ENCODE data around the gene MSANTD7. TPM values are rescaled to one million over a fixed set of nuclear protein-coding genes. Genes with fewer than 3 reads are reported as not detected.

The MSANTD7 gene
- total and polyA plus RNA-seq, 2 donors (not counting 1 experiment from before 2014, with no cell fraction given): 6.8 to 15.2 TPM

GRCh38 chr10:14879124-14879927 is 41.2 kb downstream of the MSANTD7 start:
- peak overlapping the region; percentile 99 for H2AFZ ChIP-seq (ENCODE audit: insufficient read depth, low read depth, low read length, poor library complexity, severe bottlenecking)

More at GRCh38 chr10:14879124-14879927, 41.2 kb downstream of the MSANTD7 start:
- H3K27ac ChIP-seq (ENCODE audit: low read length in 2 of 2): peak overlapping the region in 1 of 2 donors; percentile 80
- H3K4me3 Mint-ChIP-seq: peak overlapping the region; percentile 96
- TF ChIP-seq CTCF (IDR thresholded peaks at IDR 0.05): no peak
- TF ChIP-seq EZH2 (IDR thresholded peaks at IDR 0.05; ENCODE audit: borderline replicate concordance, insufficient read depth, low read depth, low read length, poor library complexity, severe bottlenecking): no peak
- peaks cover 0 to 6% (median 0%) of the 10 kb centered on the region in 4 experiments for H3K27me3 ChIP-seq (replicated peaks in 1 of 4; ENCODE audit: control extremely low read depth in 1 of 4, control insufficient read depth in 3 of 4, insufficient read depth in 4 of 4, low read length in 3 of 4)
- no peaks in the 10 kb centered on the region for H3K9me3 Mint-ChIP-seq (ENCODE audit: insufficient read depth)
- DNase-seq (no peak), ATAC-seq (ENCODE audit: low read depth) (peak; percentile 1)
- intact Hi-C loops (cut with micrococcal nuclease): loop anchor here (5.0 kb wide), 2 partner anchors 127 to 288 kb away; partner anchors contain the start of gene NMT2
- peaks cover 31% of the 10 kb centered on the region for H3K79me2 ChIP-seq (ENCODE audit: control insufficient read depth, insufficient read depth, low read length)
- peak overlapping the region; percentile 11 to 98 (median 94) for H3K4me3 ChIP-seq (ENCODE audit: control extremely low read depth in 1 of 5, extremely low read depth in 1 of 5, insufficient read depth in 1 of 5, low read depth in 2 of 5, low read length in 4 of 5)
- peak overlapping the region; percentile 59 for H3K27ac Mint-ChIP-seq
- H3K9me3 ChIP-seq (ENCODE audit: control extremely low read depth in 1 of 3, control insufficient read depth in 2 of 3, insufficient read depth in 1 of 3, low read length in 2 of 3): no peaks in the 10 kb centered on the region
- ChIA-PET CTCF (interaction anchor here (0.9 to 1.7 kb wide), 8 partner anchors 12 to 380 kb away, joined by 3 to 7 read pairs (median 4); partner anchors contain the start of genes CDNF, HSPA14, MEIG1 and MSANTD7), POLR2A (interaction anchor here (0.8 to 1.7 kb wide), 3 partner anchors 42 to 80 kb away, joined by 4 to 10 read pairs (median 6); partner anchors contain the start of genes CDNF, DCLRE1C, HSPA14 and MEIG1)
- peaks cover 28% of the 10 kb centered on the region for H3K4me1 Mint-ChIP-seq
- H3K4me1 ChIP-seq (ENCODE audit: control insufficient read depth in 2 of 2, insufficient read depth in 2 of 2, low read length in 2 of 2): peaks cover 17 to 23% of the 10 kb centered on the region in 2 donors
- peak overlapping the region; percentile 95 for H3K9ac ChIP-seq (ENCODE audit: low read length)
- no peaks in the 10 kb centered on the region for H4K20me1 ChIP-seq (ENCODE audit: control insufficient read depth, insufficient read depth, low read length, poor library complexity, severe bottlenecking)
- H3K27me3 Mint-ChIP-seq: no peaks in the 10 kb centered on the region
- peak overlapping the region; percentile 99 for H3K4me2 ChIP-seq (replicated peaks; ENCODE audit: low read depth, low read length, poor library complexity, severe bottlenecking)
- H3K36me3 ChIP-seq (replicated peaks in 1 of 2; ENCODE audit: control extremely low read depth in 1 of 2, control insufficient read depth in 1 of 2, extremely low read depth in 1 of 2, insufficient read depth in 2 of 2, low read length in 1 of 2): no peaks in the 10 kb centered on the region
- WGBS (ENCODE audit: insufficient coverage): under 1% methylated on average over 52 of the region's 60 CpGs

Measured in B cell (primary cell).